Esophagus muscularis mucosa (tissue), 3 donors: Measurements from ENCODE around the gene ATXN2.

Source experiments
- POLR2A ChIP-seq: fragments of 450-650 bp; IDR thresholded peaks from one replicate; pipeline ENCODE4 v1.6.1; 2017; ENCODE audit warnings: antibody characterized with exemption, moderate library complexity, mild to moderate bottlenecking, low read depth
- TF ChIP-seq, protein P1 (sequence below), 3 experiments: fragments of 200-600 bp in 2 of 3; fragments of 450-650 bp in 1 of 3; sonication (generic) in 2 of 3; IDR thresholded peaks; one replicate each; pipeline ENCODE4 v1.5.1; 2017 to 2019; ENCODE audit warnings: antibody characterized with exemption in 3 of 3, mild to moderate bottlenecking in 2 of 3, moderate library complexity in 1 of 3

DNA sequence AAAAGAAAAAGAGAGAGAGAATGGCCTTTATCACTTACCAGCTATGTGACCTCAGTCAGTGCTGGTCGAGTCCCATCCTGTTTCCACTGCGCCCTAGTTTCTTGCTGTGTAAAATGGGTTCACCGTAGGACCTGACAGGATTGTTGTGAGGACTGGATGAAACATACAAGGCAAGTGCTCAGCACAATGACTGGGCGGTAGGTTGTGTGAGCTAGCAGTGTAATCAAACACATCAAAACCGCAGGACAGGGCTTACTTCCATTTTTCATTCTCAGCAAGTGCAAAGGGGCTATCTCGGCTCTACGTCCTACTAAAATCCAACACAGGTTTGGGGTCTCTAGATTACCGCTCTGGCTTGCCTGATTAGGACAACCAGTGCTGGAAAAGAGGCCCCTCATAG lies 36.4 kb upstream of the ATXN2 start:
- TF ChIP-seq, protein P1, sequence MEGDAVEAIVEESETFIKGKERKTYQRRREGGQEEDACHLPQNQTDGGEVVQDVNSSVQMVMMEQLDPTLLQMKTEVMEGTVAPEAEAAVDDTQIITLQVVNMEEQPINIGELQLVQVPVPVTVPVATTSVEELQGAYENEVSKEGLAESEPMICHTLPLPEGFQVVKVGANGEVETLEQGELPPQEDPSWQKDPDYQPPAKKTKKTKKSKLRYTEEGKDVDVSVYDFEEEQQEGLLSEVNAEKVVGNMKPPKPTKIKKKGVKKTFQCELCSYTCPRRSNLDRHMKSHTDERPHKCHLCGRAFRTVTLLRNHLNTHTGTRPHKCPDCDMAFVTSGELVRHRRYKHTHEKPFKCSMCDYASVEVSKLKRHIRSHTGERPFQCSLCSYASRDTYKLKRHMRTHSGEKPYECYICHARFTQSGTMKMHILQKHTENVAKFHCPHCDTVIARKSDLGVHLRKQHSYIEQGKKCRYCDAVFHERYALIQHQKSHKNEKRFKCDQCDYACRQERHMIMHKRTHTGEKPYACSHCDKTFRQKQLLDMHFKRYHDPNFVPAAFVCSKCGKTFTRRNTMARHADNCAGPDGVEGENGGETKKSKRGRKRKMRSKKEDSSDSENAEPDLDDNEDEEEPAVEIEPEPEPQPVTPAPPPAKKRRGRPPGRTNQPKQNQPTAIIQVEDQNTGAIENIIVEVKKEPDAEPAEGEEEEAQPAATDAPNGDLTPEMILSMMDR (IDR thresholded peaks at IDR 0.05): no peak
- TF ChIP-seq POLR2A: no peak
